Caco-2 (cell line): ENCODE results near the gene IRGQ. TPM values are rescaled to one million over a fixed set of nuclear protein-coding genes. Genes with fewer than 3 reads are reported as not detected.

Source experiments
- BruUV-seq: library from RNA; stranded (reverse); fragments of 400-500 nt; replicated peaks from 2 replicates; lab custom pipeline; 2021; lab: Mats Ljungman, UMichigan
- CTCF ChIA-PET: fragments of 300-600 bp; sonication (Branson Sonifier 250); formaldehyde crosslinking; loops from one replicate; lab custom pipeline; 2022; ENCODE audit warnings: antibody characterized with exemption; lab: Charles Lee
- POLR2A ChIA-PET: fragments of 300-600 bp; sonication (Branson Sonifier 250); formaldehyde crosslinking; loops from one replicate; lab custom pipeline; 2022; ENCODE audit warnings: antibody characterized with exemption; lab: Charles Lee
- DNase-seq, 2 experiments: peaks; one replicate each; pipeline versions ENCODE4 v3.0.0 to v3.0.0-alpha.2; 2020 to 2022
- H3K27me3 ChIP-seq: replicated peaks from 2 replicates; pipeline ENCODE4 v1.6.0; 2011; ENCODE audit warnings: low read length; ENCODE audit not compliant: control insufficient read depth, insufficient read depth
- H3K36me3 ChIP-seq: 2 replicates; pipeline ENCODE4 v1.5.1; 2011; ENCODE audit warnings: low read length; ENCODE audit not compliant: control insufficient read depth, insufficient read depth
- H3K4me1 ChIP-seq: fragments of 250-450 bp; sonication (Bioruptor Pico); 2 replicates; pipeline ENCODE4 v1.5.1; 2020; ENCODE audit warnings: mild to moderate bottlenecking
- H3K4me3 ChIP-seq: 2 replicates; pipeline ENCODE4 v1.5.1; 2011; ENCODE audit warnings: low read depth, mild to moderate bottlenecking, control low read depth, low read length
- H3K9me3 ChIP-seq: fragments of 250-450 bp; sonication (Bioruptor Pico); 2 replicates; pipeline ENCODE4 v1.5.1; 2020; ENCODE audit warnings: mild to moderate bottlenecking, moderate library complexity
- H3K27ac Mint-ChIP-seq: one replicate; pipeline ENCODE4 v1.8.0; 2022; ENCODE audit warnings: mixed read lengths; ENCODE audit not compliant: unreplicated experiment
- H3K27me3 Mint-ChIP-seq: one replicate; pipeline ENCODE4 v1.8.0; 2022; ENCODE audit warnings: mixed read lengths; ENCODE audit not compliant: insufficient read depth, unreplicated experiment
- H3K36me3 Mint-ChIP-seq: one replicate; pipeline ENCODE4 v1.8.0; 2022; ENCODE audit warnings: mild to moderate bottlenecking, mixed read lengths; ENCODE audit not compliant: insufficient read depth, unreplicated experiment
- H3K4me1 Mint-ChIP-seq: one replicate; pipeline ENCODE4 v1.8.0; 2022; ENCODE audit warnings: low read depth, mixed read lengths; ENCODE audit not compliant: unreplicated experiment
- H3K4me3 Mint-ChIP-seq: one replicate; pipeline ENCODE4 v1.8.0; 2022; ENCODE audit warnings: mild to moderate bottlenecking, moderate library complexity, mixed read lengths; ENCODE audit not compliant: unreplicated experiment
- H3K9me3 Mint-ChIP-seq: one replicate; pipeline ENCODE4 v1.8.0; 2022; ENCODE audit warnings: mixed read lengths; ENCODE audit not compliant: unreplicated experiment
- CTCF ChIP-seq, 2 experiments: fragments of 200-600 bp in 1 of 2; IDR thresholded peaks; 1 replicate in 1 of 2; 2 replicates in 1 of 2; pipeline versions ENCODE4 v1.5.1 to v1.8.0; 2011 to 2022; ENCODE audit warnings: antibody characterized with exemption in 1 of 2, control low read depth in 1 of 2, inconsistent platforms in 1 of 2, low read depth in 1 of 2, low read length in 1 of 2, mild to moderate bottlenecking in 1 of 2, moderate library complexity in 1 of 2; ENCODE audit not compliant: insufficient read depth in 1 of 2, severe bottlenecking in 1 of 2, unreplicated experiment in 1 of 2
- intact Hi-C: fragments of 100-400 bp; cut with micrococcal nuclease; formaldehyde crosslinking; loops from one replicate; pipeline ENCODE4 v1.10.0; 2022; ENCODE audit not compliant: unreplicated experiment
- total RNA-seq: library from RNA; stranded (reverse); gene quantifications from 2 replicates; pipeline ENCODE4 v1.2.3, GENCODE V29; 2022

Gene IRGQ
- total RNA-seq, 1 experiment from 2014 or later, result 27.7 TPM

- Histone ChIP-seq H3K36me3 (no peaks in the 10 kb centered on the region), H3K4me3 (no peak overlapping the region), H3K9me3 (no peaks in the 10 kb centered on the region), H3K27me3 (no peaks in the 10 kb centered on the region; the same call in 1 of the 2 replicates), H3K4me1 (peaks cover 14% of the 10 kb centered on the region; the same call in 1 of the 2 replicates)
- H3K4me1 Mint-ChIP-seq, result peaks cover 10% of the 10 kb centered on the region
- POLR2A ChIA-PET, result interaction anchor here (0.6 kb wide), 1 partner anchor 59 kb away, joined by 3 read pairs; no protein-coding TSS in a partner anchor
- CTCF ChIA-PET, result no interaction called here
- no peaks in the 10 kb centered on the region for H3K9me3 Mint-ChIP-seq
- H3K27me3 Mint-ChIP-seq, result no peaks in the 10 kb centered on the region
- intact Hi-C loops, result no loop called here
- H3K4me3 Mint-ChIP-seq, result no peak overlapping the region
- H3K36me3 Mint-ChIP-seq, result no peaks in the 10 kb centered on the region
- no peak for DNase-seq
- H3K27ac Mint-ChIP-seq, result no peak overlapping the region
- BruUV-seq, result no TSS peak
- no peak for TF ChIP-seq CTCF (IDR thresholded peaks at IDR 0.05; ENCODE audit: insufficient read depth in 1 of 2, low read depth in 1 of 2, low read length in 1 of 2, severe bottlenecking in 1 of 2, unreplicated experiment in 1 of 2)
Observed at GRCh38 chr19:43633520-43633919, 37.6 kb upstream of the IRGQ start.

- H3K4me3 Mint-ChIP-seq, result no peak overlapping the region
- no peak overlapping the region for H3K4me3 ChIP-seq
- H3K27ac Mint-ChIP-seq, result no peak overlapping the region
- peaks cover 10% of the 10 kb centered on the region for H3K4me1 Mint-ChIP-seq
- no TSS peak for BruUV-seq
- no peak for TF ChIP-seq CTCF (IDR thresholded peaks at IDR 0.05; ENCODE audit: insufficient read depth in 1 of 2, low read depth in 1 of 2, low read length in 1 of 2, severe bottlenecking in 1 of 2, unreplicated experiment in 1 of 2)
- H3K27me3 ChIP-seq, result no peaks in the 10 kb centered on the region; the same call in 1 of the 2 replicates
- DNase-seq, result no peak
- H3K36me3 ChIP-seq, result no peaks in the 10 kb centered on the region
- CTCF ChIA-PET, result no interaction called here
- no peaks in the 10 kb centered on the region for H3K36me3 Mint-ChIP-seq
- no peaks in the 10 kb centered on the region for H3K27me3 Mint-ChIP-seq
- H3K9me3 Mint-ChIP-seq, result no peaks in the 10 kb centered on the region
- intact Hi-C loops, result no loop called here
- H3K4me1 ChIP-seq, result peaks cover 14% of the 10 kb centered on the region; the same call in 1 of the 2 replicates
- POLR2A ChIA-PET, result no interaction called here
- no peaks in the 10 kb centered on the region for H3K9me3 ChIP-seq
Observed at GRCh38 chr19:43631491-43631890, 35.6 kb upstream of the IRGQ start.

- H3K9me3 ChIP-seq, result no peaks in the 10 kb centered on the region
- intact Hi-C loops, result no loop called here
- H3K4me3 ChIP-seq, result no peak overlapping the region
- ChIA-PET CTCF (interaction anchor here (0.6 kb wide), 1 partner anchor 85 kb away, joined by 4 read pairs; no protein-coding TSS in a partner anchor), POLR2A (no interaction called here)
- Mint-ChIP-seq H3K9me3 (no peaks in the 10 kb centered on the region), H3K36me3 (peaks cover 6% of the 10 kb centered on the region), H3K27ac (no peak overlapping the region), H3K27me3 (no peaks in the 10 kb centered on the region), H3K4me3 (no peak overlapping the region), H3K4me1 (no peaks in the 10 kb centered on the region)
- no peak for TF ChIP-seq CTCF (IDR thresholded peaks at IDR 0.05; ENCODE audit: insufficient read depth in 1 of 2, low read depth in 1 of 2, low read length in 1 of 2, severe bottlenecking in 1 of 2, unreplicated experiment in 1 of 2)
- DNase-seq, result no peak
- no TSS peak for BruUV-seq
- H3K36me3 ChIP-seq, result no peaks in the 10 kb centered on the region
- H3K4me1 ChIP-seq, result no peaks in the 10 kb centered on the region
- H3K27me3 ChIP-seq, result no peaks in the 10 kb centered on the region
Observed at GRCh38 chr19:43628646-43629326, 32.9 kb upstream of the IRGQ start.
